Stimulated activated CD8-positive, alpha-beta memory T cell treated with anti-CD3 and anti-CD28 coated beads, Interleukin-2, amount 100 ng/mL, for 48 hours (primary cell): ENCODE results near the gene NINL.
"Not testable (repeated sequence)": the region's sequence is repeated elsewhere in the genome, so short reads cannot be mapped to it uniquely, and the experiment has no call there.

ENCODE experiments used
- DNase-seq, 2 donors: peaks; one replicate each; pipeline ENCODE4 v3.0.0-alpha.2; 2020; ENCODE audit warnings: low read depth in 2 of 2

The NINL gene

DNA sequence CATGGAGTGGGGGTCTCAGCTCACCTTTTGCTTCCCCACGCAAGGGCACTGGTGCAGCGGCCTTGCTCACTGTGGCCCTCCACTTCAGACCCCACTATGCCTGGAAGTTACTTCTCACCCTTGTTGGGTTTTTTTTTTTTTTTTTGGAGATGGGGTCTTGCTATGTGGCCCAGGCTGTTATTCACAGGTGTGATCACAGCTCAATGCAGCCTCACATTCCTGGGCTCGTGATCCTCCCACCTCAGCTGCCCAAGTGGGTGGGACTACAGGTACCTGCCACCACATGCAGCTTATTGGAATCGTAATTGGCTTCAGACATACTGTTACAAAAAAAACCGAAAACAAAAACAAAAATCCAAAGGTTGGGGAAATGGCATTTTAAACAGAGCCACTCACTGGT is 32.4 kb downstream of the NINL start:
- no peak for DNase-seq

DNA sequence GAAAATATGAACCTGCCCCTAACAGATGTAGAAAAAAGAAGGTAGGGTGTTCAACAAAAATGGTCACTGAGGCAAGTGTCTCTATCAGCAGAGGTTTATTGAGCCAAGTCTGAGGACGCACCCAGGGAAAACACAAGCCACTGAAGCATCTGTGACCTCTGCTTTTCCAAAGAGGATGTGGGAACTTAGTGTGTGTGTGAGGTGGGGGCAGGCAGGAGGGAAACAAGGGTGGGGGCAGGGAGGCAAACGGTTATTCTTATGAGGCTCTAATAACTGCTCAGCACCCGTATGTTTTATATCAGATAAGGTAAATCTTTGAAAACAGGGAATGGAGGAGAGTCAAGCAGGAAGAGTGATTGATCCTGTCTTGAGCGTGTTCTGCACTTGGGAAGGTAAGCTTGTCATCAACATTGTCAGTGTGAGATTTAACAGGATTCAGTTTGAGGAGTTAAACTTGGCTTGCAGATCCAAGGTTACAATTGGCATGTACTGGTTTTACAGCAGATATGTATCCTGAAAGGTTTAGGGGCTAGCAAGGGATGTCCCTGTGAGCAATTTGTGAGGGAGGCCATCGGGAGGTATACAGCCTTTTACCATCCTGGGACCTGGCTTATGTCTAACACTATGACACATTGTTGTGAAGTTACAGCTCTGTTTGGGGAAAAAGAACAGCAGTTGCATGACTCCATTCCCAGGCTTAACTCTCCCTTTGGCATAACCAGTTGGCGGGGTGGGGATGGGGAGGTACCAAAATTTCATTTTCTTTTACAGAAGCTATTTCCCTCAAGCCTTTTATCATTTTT is 33.7 kb downstream of the NINL start:
- no peak for DNase-seq

DNA sequence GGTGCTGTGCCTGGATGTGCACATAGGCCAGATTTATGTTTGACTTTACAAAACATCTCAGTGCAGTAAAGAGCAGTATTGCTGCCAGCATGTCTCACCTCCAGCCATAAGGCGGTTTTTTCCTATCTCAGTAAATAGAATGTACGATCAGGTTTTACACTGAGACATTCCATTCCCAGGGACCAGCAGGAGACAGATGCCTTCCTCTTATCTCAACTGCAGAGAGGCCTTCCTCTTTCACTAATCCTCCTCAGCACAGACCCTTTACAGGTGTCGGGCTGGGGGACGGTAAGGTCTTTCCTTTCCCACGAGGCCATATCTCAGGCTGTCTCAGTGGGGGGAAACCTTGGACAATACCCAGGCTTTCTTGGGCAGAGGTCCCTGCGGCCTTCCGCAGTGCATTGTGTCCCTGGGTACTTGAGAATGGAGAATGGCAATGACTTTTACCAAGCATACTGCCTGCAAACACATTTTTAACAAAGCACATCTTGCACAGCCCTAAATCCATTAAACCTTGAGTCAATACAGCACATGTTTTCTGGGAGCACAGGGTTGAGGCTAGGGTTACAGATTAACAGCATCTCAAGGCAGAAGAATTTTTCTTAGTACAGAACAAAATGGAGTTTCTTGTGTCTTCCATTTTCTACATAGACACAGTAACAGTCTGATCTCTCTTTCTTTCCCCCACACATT is 34.5 kb downstream of the NINL start:
- DNase-seq, result not testable (repeated sequence)

DNA sequence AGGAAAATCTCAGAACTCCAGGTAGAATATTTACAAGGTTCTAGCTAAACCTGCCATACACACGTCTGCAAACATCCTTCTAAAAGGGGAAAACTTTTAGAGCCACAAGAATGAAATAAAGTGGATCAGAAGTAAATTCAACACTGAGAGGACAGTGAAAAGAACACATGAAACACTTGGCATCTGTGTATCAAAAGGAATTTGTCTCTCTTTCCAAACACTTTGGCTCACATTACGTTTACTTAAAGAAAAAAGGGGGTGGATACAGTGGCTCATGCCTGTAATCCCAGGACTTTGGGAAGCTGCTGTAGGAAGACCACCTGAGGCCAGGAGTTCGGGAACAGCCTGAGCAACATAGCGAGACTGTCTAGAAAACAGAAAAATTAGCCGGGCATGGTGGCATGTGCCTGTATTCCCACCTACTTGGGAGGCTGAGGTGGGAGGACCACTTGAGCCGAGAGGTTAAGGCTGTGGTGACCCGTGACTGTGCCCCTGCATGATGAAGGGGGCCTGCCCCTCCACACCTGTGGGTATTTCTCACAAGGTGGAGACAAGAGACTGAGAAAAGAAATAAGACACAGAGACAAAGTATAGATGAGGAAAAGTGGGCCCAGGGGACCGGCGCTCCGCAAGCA is 35.4 kb downstream of the NINL start:
- no peak for DNase-seq

DNA sequence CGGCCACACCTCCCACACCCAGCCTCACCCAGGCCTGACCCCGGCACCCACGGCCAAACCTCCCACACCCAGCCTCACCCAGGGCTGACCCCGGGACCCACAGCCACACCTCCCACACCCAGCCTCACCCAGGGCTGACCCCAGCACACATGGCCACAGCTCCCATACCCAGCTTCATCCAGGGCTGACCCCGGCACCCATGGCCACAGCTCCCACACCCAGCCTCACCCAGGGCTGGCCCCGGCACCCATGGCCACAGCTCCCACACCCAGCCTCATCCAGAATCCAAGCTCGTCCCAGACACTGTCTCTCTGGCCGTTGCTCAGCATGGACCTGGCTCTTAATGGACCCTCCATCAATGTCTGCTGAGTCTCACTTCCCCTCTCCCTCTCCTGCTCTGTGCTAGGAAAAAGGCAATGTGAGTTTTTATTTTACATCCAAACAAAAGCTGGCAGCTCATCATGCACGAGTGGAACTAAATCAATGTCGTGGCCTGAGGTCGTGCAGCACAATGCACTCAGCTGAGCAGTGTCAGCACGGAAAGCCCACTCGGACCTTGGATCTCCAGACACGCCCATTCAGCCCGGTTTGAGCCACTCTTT is 36.1 kb downstream of the NINL start:
- DNase-seq, result no peak

DNA sequence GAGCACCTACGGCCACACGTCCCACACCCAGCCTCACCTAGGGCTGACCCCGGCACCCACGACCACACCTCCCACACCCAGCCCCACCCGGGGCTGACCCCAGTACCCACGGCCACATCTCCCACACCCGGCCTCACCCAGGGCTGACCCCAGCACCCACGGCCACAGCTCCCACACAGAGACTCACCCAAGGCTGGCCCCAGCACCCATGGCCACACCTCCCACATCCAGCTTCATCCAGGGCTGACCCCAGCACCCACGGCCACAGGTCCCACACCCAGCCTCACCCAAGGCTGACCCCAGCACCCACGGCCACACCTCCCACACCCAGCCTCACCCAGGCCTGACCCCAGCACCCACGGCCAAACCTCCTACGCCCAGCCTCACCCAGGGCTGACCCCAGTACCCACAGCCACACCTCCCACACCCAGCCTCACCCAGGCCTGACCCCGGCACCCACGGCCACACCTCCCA is 36.7 kb downstream of the NINL start:
- DNase-seq, result no peak

DNA sequence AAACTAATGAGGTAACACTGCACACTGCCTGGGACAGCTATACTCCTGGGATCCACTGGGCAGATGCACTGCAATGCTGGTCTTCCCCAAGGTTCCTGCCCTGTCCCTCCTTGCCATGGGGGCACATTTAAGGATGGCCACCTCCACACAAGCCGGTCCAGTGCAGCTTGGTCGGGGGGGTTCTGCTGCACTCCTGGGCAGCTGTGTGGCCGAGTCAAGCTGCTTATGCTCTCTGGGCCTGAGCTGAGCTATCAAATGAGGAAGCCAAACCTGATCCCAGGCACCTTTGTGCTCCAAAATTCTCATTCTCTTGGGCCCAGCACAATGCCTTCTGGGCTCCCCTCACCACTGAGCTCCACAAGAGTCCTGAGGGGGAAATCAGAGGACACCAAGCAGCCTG is 37.3 kb downstream of the NINL start:
- DNase-seq, result no peak

DNA sequence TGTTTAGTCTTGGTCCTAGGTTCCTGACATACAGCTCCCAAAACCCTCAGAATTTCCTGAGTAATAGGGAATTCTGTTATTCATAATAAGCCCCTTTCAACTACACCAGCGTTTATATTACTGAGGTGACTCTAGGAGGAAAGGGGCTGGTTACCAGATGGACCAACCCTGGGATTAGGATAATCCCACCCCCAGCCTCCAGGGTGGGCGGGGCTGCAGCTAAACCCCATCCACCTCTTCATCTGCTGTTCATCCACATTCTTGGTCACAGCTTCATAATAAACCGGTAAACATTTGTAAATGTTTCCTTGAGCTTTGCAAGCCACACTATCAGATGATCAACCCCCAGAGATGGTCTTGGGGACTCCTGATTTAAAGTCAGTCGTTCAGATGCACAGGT is 38.3 kb downstream of the NINL start:
- no peak for DNase-seq

DNA sequence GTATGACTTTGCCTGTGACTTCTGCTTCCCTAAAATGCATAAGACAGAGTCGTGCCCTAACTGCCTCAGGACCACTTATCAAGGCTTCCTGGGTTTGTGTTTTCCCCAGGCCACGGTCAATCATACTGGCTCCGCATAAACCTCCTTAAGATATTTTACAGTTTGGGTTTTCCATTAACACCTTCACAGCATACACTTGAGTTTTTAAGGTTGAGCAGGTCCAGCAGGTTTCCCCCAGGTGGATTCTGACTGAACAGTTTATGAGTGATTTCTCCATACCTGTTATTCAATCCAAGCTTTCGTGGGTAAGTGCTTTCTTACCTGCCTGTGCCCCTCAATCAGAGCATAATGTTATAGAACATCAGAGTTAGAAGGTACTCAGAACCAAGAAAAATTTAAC is 39.3 kb downstream of the NINL start:
- no peak for DNase-seq

DNA sequence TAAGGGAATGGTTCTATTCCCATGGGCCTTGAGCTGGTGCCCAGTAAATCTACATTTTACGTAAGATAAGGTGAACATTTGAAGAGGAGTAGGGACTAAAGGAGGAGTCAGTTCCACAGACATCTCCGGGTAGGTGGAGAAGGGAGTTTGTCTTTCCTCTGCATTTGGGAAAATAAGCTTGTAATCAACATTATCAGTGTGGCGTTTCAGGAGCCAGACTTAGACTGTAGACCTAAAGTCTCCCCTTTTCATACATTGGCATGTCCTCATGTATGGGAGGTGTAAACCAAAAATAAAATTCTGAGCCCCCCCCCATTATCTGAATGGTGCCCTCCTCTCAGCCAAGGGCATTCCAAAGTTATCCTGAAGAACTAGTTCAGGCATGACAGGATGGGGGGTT is 40.2 kb downstream of the NINL start:
- no peak for DNase-seq

DNA sequence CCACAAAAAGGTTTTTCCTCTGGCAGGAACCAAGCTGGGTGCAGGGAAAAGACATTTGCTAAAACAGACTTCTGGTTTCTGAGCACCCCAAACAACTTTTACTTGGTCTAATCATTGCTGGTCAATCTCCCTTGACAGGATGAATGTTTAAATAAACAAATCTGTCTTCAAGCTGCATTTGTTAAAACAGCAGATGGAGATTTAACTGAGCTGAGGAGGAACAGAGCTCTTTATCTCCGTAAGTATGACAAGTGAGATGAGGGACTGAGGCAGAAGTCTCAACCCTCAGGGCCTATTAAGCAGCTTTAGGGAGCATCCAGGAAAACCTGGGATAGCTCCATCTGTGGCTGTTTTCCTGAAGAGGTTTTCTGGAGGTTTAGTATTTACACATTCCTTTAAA is 40.6 kb downstream of the NINL start:
- no peak for DNase-seq

DNA sequence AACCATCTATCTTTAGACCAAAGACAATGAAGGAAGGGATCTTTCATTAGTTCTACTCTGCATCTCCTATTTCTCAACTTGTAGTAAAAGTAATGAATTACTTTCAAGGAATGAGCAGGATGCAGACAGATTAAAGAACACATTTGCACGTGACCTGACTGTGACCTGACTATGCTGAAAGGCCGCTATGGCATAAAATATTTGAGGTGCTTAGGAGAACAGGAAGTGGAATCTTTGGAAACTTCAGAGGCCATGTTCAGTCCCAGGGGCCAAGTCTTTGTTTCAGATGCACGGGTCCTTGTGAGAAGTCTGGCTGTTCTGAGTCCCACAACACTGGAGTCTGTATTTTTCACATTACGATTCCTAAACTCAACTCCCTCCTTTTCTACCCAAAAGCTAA is 41.0 kb downstream of the NINL start:
- DNase-seq, result no peak

DNA sequence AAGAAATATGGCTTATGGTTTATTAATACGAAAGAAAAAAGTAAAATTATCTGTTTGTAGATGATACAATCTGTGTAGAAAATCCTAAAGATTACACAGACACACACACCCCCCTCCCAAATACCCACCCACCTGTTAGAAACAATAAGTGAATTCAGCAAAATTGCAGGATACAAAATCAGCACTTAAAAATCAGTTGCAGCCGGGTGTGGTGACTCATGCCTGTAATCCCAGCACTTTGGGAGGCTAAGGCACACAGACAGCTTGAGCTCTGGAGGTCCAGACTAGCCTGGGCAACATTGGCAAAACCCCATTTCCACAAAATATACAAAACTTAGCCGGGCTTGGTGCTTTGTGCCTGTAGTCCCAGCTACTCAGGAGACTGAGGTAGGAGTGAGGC is 42.3 kb downstream of the NINL start:
- DNase-seq, result no peak

DNA sequence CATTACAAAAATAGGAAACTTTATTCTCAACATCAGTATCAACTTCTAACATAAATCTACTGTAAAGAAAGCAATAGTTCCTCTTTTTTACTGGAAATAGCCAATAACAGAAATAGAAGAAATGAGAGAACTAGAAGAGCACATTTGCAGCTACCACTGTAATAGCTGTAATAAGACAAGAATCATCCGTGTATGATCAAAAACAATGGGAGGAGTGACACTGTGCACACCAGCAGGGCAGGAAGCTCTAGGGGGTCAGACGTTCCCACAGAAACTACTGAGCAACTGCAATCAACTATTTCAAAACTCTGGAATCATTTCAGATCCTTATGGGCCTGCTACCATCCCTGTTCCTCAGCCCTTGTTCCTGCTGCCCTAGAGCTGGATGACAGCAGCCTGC is 43.7 kb downstream of the NINL start:
- DNase-seq, result no peak

DNA sequence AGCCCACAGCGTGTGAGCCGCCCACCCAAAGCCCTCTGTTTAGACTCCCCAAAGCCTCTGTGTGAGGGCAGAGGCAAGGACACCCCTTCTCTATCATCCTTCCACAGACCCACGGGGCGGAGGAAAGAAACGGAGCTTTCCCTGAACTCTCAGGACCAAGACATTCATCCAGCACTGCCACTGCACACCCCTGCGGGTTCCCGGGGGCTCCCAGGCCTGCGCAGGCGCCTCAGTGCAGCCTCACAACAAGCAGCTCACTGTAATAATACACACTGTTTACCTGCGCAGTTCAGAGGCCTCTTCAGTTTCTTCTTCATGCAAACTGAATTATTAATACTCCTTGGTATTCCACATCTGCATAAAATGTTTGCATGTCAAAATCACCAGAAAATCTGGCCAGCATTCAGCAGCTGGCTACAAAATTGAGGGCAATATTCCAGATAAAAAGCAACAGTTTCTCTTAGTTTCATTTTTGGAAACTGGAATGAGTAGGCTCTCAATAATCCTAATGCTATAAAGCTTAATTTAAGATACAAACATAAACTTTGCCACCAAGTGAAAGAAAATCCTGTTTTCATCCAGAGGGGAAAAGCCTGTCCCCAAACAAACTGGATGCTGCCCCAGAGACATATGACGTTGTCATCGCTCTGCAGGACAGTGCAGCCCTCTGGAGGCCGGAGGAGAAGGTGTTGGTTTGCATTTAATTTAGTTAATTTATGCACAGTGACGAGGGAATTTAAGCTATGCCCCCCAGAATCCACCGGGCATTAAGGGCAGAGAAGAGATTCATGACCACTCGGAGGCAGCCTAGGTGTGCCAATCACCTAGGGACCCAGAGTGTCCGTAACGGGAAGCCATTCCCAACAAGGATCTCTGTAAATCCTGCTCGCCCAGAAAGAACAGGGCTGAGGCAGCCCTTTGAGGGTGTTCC is 45.3 kb downstream of the NINL start:
- DNase-seq, result no peak

DNA sequence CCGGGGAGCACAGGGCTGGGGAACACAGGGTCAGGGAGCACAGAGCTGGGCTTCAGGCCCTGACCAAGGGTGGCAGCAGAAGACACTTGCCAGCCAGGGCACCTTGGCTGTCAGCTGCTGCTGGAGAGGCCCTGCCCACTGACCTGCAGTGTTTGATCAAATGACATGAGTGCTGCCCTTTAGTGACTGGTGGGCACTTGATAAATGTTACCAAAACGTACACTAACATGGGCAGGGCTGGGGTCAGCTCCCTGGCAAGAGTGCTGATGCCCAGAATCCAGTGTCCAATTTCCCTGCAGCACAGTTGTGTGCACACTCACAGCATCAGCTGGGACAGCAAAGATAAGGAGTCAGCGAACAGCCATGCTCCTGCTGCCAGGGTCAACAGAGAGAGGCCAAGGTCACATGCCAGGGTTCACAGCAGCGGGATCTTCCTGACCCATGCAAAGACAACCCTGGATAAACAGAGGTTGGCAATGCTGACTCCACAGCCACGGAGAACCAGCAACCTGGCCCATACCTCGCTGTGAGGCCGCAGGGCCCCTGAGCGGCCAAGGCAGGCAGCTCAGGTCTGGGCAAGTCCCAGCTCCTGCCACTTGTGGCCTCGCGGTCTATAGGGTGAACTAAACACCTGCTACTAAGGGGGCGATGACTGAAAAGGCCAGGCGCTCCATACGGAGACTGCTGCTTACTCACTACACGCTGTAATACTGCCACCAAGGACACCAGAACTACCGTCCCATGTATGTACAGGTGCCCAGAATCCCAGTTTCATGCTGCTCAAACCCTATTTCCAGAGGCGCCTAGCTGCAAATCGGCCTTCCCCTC is 46.3 kb downstream of the NINL start:
- DNase-seq, result no peak

DNA sequence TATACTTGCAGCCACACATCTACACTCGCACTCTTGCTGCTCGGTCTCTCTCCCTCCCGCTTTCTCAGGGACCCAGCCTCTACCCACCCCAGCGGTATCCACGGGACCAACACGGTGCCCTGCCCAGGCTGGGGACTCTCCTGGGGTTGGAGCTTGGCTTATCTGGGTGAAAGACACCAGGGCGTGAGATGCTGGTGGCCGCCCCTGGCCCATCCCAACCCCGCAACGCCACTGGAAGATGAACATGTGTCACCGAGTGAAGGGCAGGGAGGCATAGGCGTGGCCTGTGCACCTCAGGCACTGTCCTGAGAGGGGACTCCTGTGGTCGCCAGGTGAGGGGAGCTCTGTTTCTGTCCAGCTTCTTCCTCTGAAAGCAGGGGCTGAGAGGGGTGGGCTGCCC is 47.4 kb downstream of the NINL start:
- DNase-seq, result no peak

DNA sequence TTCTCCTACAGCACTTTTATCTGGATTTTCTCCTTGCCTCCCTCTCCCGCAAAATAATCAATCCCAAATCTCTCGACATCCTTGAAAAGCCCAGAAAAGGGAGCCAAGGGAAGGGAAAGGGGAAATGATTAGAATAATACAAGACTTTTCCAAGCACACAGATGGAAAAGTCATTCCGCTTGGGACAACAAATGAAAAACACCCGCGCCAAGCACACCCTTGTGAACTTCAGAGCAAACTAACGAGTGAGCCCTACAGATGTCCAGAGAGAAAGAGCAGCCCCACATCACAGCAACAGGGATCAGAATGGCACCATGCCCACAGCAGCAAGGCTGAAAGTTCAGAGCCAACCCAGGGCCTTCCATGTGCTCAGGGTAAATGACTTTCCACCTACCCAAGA is 49.6 kb downstream of the NINL start:
- DNase-seq, result no peak

DNA sequence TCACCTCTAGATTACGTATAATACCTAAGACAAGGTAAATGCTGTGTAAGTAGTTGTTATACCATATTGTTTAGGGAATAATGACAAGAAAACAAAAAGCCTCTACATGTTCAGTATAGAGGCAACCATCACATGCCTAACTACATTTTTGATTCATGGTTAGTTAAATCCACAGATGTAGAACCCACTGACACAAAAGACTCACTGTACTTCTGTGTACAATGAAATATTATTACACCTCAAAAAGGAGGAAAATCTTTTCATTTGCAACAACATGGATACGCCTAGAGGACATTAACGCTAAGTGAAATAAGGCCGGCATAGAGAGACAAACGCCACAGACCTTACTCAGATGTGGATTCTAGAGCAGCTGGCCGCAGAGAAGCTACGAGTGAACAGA is 50.5 kb downstream of the NINL start:
- no peak for DNase-seq

DNA sequence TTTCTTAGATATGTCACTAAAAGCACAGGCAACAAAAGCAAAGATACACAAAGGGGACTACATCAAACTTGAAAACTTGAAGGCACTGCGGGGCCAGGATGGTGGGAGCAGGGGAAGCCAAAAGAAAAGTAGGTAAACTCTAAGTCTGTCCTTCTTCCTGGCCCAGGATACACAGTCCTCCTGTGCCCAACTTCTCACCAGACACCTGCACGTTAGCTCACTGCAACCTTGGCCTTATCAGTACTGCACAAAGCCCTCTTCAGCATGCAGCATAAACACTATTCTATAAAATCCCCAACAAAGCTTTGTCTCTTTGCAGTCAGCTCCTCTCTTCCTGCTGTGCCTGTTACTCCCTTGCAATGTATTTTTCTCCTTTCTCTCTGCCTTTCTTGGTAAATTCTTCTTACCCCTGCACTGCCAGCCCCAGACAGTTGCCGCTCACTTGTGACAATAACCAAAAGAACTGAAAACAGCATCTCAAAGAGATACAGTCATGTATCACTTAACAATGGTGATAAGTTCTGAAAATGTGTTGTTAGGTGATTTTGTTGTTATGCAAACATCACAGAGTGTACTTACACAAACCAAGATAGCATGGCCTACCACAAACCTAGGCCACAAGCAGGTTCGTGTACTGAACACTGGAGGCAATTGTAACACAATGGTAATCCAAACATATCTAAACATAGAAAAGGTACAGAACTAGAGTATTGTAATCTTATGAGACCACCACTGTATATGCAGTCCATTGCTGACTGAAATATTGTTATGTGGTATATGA is 51.2 kb downstream of the NINL start:
- DNase-seq, result no peak
